ENCODE measurements around the gene ESPNL.

DNA sequence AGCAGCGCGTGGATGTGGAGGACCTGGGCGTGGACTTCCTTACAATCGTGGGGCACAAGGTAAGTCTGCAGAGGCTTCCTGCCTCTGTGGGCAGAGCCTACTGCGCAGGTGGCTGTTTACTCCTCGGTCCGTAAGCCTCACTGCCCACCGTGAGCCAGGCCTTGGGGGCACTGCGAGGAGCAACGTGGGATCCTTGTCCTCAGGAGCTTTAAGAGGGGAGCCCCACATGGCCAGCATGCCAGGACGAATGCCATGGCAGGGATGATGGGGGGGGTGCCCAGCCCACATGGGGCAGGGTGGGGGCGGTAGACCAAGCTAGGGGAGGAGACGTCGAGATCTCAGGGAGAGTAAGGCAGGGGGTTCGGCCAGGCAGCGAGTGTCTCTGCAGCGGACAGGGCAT, 18.0 kb upstream of the ESPNL start:
- TF ChIP-seq POLR2A (IDR thresholded peaks at IDR 0.05; ENCODE audit: low read length) = no peak
- TF ChIP-seq GATA1 (IDR thresholded peaks at IDR 0.05; ENCODE audit: low read depth, low read length) = no peak
